RWPE1 (cell line): Measurements from ENCODE around the gene ADGRL3.
A peak's percentile ranks its signal among the peaks of the same experiment; 100 is the strongest.

Source experiments
- CTCF ChIA-PET: fragments of 350-600 bp; sonication (Branson Sonifier 250); formaldehyde crosslinking; extraction: SDS; loops from one replicate; lab custom pipeline; 2021; lab: Yijun Ruan, JAX
- POLR2A ChIA-PET: fragments of 400-600 bp; formaldehyde crosslinking; extraction: SDS; loops from one replicate; lab custom pipeline; 2020; ENCODE audit warnings: antibody characterized with exemption; ENCODE audit not compliant: low non-redundant PET; lab: Yijun Ruan, JAX
- DNase-seq: peaks from one replicate; pipeline ENCODE4 v3.0.0; 2012; ENCODE audit warnings: low spot score
- H3K27ac ChIP-seq: fragments of 450-650 bp; 2 replicates; pipeline ENCODE4 v1.5.1; 2017
- TF ChIP-seq, protein P1 (sequence below): fragments of 450-650 bp; conservative IDR thresholded peaks from 2 replicates; pipeline ENCODE4 v1.5.1; 2017; ENCODE audit warnings: low read depth, mild to moderate bottlenecking

ADGRL3 gene

DNA sequence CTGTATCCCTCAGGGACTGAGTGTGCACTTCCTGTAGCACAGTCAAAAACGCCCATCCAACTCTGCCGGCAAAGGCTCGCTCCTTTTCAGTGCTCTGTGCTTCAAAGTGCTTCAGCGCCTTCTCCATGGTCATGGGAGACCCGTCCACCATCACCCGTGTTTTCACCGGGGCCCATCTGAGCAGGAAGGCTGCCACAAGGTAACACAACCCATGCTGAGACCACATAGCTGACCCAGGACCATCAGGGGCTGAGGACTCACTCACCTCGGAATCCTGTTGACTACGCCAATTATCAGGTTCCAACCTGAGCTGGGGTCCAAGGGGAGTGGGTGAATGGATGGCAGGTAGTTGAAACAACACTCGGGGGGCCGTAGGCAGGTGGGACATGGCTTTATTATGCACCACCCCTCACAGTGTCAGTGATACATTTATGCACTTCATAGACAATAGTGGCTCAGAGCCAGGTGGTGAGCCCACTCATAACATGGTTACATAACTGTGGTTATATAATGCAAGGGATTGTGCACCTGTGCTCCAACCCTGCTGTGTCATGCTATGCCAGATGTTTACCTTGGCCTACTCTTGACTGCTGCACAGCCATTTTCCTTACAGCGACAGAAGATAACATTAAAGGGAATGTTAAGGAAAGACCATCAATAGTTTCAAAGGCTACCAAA is 227.8 kb downstream of the ADGRL3 start:
- 0 out of 2 replicates have a peak overlapping the region, but pooled peaks have one; percentile 31 for H3K27ac ChIP-seq
- TF ChIP-seq, protein P1, sequence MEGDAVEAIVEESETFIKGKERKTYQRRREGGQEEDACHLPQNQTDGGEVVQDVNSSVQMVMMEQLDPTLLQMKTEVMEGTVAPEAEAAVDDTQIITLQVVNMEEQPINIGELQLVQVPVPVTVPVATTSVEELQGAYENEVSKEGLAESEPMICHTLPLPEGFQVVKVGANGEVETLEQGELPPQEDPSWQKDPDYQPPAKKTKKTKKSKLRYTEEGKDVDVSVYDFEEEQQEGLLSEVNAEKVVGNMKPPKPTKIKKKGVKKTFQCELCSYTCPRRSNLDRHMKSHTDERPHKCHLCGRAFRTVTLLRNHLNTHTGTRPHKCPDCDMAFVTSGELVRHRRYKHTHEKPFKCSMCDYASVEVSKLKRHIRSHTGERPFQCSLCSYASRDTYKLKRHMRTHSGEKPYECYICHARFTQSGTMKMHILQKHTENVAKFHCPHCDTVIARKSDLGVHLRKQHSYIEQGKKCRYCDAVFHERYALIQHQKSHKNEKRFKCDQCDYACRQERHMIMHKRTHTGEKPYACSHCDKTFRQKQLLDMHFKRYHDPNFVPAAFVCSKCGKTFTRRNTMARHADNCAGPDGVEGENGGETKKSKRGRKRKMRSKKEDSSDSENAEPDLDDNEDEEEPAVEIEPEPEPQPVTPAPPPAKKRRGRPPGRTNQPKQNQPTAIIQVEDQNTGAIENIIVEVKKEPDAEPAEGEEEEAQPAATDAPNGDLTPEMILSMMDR = no peak
- CTCF ChIA-PET = interaction anchor here (0.6 kb wide), 1 partner anchor 66 kb away, joined by 3 read pairs; no protein-coding TSS in a partner anchor
- POLR2A ChIA-PET = no interaction called here
- DNase-seq = no peak

DNA sequence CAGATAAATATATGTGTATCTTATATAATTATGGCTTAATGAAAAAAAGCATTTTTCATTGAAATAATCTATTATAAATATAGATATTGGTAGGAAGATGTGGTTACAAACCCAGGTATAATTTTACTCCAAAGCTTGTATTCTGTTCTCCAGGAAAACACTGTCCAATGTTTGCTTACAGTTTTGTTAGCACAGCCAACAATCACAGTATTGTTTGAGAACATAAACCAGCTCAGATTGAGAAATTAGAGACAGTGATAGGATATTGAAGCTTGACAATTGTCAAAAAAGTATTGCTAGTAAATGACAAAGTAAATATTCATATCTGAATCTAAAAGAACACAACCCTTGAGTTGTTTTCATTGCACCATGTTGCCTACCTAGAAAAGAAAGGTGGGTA is 228.8 kb downstream of the ADGRL3 start:
- TF ChIP-seq, protein P1 = no peak
- POLR2A ChIA-PET = no interaction called here
- DNase-seq = no peak
- H3K27ac ChIP-seq = no peak overlapping the region
- CTCF ChIA-PET = no interaction called here

DNA sequence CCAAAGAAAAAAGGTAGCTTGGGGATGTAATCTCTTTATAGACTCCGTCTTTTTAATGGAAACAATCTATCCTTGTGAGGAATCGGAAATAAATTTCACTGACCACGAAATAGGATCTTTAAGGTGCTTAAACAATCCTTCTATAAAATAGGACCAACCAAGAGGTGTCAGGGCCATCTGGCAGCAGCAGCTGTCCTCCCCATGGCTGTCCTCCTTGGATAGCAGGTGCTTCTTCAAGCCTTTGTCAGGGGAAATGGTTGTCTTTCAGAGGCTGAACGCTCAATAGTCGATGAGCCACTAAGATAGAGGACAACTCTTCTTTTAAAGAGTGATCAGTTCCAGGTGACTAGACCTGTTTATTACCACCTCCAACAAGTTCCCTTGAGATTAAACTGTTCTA is 231.0 kb downstream of the ADGRL3 start:
- no peak overlapping the region for H3K27ac ChIP-seq
- ChIA-PET POLR2A (no interaction called here), CTCF (interaction anchor here (0.6 to 0.7 kb wide), 2 partner anchors 708 to 1038 kb away, joined by 3 to 4 read pairs; no protein-coding TSS in a partner anchor)
- no peak for DNase-seq
- TF ChIP-seq, protein P1 = no peak

DNA sequence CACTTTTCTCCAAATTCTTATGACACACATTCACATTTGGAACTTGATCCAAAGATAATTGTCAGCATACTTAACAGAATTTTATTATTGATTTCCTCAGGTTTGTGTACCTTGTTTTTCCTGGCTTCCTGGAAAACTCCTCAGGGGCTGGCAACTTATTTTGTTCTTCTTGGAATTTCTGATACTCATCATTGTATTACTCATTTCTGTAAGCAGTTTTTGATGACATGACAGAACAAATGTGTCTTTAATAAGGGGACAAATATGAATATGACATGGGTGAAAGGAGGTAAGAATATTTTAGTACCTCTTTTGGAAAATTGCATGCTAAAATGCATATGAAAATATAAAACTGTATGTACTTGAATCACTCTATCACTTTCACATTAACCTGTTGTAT is 237.8 kb downstream of the ADGRL3 start:
- TF ChIP-seq, protein P1 = no peak
- ChIA-PET POLR2A (no interaction called here), CTCF (interaction anchor here (0.5 kb wide), 1 partner anchor 657 kb away, joined by 3 read pairs; no protein-coding TSS in a partner anchor)
- no peak overlapping the region for H3K27ac ChIP-seq
- no peak for DNase-seq

DNA sequence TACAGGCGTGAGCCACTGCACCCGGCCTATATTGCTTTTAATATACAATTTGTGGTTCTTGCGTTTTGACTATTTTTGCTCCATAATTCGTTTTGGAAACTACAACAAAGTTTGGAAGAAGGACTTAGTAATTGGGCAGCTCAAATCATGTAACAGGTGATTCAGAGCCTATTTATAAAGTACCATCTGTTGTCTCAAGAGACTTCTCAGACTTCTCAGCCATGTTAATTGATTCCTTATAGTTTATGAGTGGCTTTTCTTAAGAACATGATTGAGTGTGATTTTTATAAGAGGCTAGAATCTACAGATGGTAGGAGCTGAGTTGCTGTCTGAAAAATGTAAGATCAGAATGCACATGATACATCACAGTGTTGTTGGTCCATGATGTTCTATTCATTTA is 240.2 kb downstream of the ADGRL3 start:
- no peak overlapping the region for H3K27ac ChIP-seq
- CTCF ChIA-PET = no interaction called here
- no peak for DNase-seq
- POLR2A ChIA-PET = no interaction called here
- TF ChIP-seq, protein P1 = no peak

DNA sequence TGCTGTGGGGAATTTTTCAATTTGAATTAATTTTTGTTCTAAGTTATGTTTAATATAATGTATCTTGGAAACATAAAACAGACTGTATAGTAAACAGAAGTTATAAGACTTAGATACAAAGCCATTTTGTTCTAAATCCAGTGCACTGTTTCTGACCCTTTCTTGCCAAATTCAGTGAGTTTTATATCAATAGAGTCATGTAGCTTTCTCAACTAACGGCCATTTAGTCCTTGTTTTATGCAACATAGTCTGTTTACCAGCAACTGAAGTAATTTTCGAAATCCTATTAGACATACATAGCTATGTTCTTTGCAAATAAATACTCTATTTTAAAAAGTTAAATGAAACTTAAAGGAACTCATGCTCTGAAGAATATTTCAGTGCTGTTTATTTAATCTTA is 242.8 kb downstream of the ADGRL3 start:
- POLR2A ChIA-PET = no interaction called here
- CTCF ChIA-PET = interaction anchor here (0.7 kb wide), 1 partner anchor 8 kb away, joined by 3 read pairs; no protein-coding TSS in a partner anchor
- TF ChIP-seq, protein P1 = no peak
- no peak overlapping the region for H3K27ac ChIP-seq
- no peak for DNase-seq
